ENCODE results near the gene SYNE1. TPM values are rescaled to one million over a fixed set of nuclear protein-coding genes. Genes with fewer than 3 reads are reported as not detected.

Gene SYNE1
- total RNA-seq, 1 donor from 2014 or later: 31.3 TPM

DNA sequence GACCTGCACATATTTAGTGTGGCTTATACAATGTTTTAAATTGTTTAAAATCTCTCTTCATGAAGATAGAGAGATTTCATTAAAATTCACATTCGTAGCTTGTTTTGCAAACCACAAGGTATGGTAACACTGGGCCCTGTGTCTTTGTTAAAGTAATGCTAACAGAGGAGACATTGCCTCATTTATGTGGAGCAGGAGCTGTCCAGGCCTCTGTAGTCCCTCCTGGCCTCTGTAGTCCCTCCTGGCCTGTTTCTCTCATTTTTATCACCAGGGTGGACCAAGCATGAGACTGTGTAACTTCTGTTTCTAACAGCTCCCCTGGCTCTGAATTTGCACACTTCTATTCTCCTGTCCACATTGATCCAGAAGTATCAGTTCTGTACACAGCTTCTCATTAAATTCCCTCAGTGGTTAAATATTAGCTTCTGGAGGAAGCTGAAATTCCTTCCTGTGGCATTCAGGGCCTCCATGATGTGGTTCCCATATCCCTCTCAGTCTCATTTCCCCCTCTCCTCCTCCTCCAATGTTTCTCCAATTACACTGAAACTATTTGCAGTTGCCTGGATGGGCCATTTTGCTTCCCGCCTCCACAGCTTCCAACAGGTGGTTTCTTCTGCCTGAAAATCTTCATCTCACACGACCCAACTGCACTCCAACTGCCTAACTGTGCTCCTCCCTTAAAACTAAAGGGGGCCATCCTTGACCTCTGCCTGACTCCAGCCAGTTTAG is 340.4 kb downstream of the SYNE1 start:
- DNase-seq (ENCODE audit: low spot score) (no peak), ATAC-seq (peak; percentile 32)

- ATAC-seq (no peak), DNase-seq (ENCODE audit: low spot score) (no peak)
These were observed 341.2 kb downstream of the SYNE1 start for GRCh38 chr6:152295920-152296319.

DNA sequence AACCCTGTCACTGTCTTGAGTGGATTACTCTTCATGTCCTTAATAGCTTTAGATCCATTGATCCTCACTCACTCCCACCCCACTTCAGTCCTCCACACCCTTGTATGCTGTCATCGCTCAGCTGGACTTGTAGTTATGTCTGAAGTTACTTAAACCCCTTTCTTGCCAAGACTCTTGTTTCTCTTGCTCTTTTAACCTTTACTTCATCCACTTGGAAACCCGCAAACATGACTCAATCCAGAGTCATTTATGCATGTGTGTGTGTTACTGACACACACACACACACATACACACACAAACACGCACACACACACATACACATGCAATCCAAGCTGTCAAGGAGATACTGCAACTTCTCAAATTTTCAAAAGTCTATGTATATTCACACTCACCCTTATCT is 341.8 kb downstream of the SYNE1 start:
- ATAC-seq: no peak

GRCh38 chr6:152293404-152293803 is 343.8 kb downstream of the SYNE1 start:
- no peak for DNase-seq (ENCODE audit: low spot score)
- no peak for ATAC-seq

More for the DNA sequence above, 341.8 kb downstream of the SYNE1 start:
- no peak for DNase-seq (ENCODE audit: low spot score)

GRCh38 chr6:152292555-152292954 is 344.6 kb downstream of the SYNE1 start:
- ATAC-seq: no peak
- no peak for DNase-seq (ENCODE audit: low spot score)

- no peak for DNase-seq (ENCODE audit: low spot score)
- ATAC-seq: no peak
These were observed 346.5 kb downstream of the SYNE1 start for GRCh38 chr6:152290693-152291092.

DNA sequence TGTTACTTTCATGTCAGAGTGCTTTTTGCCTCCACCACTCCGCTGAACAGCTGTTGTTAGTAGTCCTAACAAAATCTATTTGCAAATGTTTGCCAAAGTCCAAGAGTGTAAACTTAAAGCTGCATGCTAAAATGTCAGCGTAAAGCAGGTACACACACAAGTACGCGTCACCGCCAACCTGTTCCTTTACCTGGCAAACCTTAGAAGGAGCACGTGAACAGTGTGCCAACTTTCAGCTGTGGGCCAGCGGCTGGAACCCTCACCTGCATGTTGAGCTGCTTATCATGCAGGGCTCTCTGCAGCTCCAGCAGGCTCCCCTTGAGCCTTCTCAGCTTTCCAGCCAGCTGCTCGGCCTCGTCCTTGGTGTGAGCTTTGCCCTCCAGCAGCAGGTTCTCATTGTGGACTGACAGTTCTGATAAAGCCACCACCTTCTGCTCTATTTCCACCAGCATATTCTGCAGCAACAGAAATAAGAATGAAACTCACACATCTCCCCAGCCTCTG is 359.3 kb downstream of the SYNE1 start:
- ATAC-seq (peak; percentile 93), DNase-seq (ENCODE audit: low spot score) (peak; percentile 87)

GRCh38 chr6:152273638-152274037 is 363.5 kb downstream of the SYNE1 start:
- DNase-seq (ENCODE audit: low spot score) (no peak), ATAC-seq (no peak)

DNA sequence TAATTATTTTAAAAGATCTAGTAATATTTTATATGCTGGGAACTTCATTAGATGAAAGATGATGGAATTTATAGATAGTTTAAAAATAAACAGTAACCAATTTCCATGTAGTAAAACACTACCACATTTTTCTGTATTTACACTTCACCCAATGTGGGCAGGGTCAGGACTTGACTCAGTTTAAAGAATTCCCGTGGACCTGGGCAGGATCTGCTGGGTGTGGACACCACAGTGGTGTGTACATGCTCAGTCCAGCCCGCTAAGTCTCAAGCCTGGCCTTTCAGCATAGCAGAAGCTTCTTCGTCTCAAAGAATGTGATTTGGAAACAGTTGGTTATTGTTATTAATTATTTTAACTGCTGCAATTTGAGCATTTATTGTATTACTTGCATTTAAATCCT is 364.2 kb downstream of the SYNE1 start:
- no peak for ATAC-seq
- no peak for DNase-seq (ENCODE audit: low spot score)

DNA sequence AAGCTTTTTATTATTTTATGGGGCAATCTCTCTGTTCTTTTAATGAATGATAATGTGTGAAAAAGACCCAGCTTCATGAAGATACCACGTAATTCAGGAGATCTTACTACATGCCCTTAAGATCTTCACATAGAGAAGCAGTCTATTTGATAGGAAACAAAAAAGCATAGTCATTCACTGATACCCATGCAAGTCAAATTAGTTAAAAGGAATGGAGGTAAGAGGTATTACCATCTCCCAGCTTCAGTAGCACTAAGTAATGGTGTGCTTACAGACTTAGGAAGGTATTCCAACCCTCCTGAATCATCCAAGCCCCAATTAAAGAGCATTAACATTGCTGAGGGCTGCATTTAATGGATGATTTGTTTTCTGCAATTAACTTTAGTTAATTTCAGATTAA is 364.7 kb downstream of the SYNE1 start:
- no peak for DNase-seq (ENCODE audit: low spot score)
- no peak for ATAC-seq

DNA sequence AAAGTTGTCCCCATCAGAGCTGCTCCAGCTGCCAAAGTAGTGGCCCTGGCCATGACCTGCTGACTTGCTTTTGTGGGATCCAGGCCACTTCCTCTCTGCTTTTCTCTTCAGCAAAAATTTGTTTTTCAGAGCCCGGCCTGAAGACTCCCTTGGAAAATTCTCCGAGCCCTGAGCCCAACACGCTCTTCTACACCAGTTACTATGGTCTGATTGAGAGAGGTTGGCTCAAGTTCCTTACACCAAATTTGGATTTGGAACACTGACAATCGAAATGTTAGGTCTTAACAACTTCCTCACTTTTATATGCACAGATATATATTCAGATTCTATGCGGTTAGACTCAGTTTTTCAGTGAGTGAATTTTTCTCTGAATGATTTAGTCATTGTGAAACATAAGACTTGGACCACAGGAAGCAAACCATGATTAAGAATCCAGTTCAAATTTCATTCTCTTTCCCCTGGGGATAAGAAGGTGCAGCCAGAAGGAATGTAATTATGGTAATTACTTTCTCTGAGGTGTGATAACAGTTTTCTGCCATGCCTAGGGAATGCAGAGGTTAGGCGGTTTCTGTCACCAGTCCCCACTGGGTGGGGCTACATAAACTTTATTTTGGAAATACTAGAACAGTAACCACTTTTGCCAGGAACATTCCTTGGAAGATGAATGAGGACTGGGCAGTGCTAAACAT is 365.2 kb downstream of the SYNE1 start:
- ATAC-seq: peak; percentile 31
- no peak for DNase-seq (ENCODE audit: low spot score)

- no peak for DNase-seq (ENCODE audit: low spot score)
- no peak for ATAC-seq
These were observed 366.7 kb downstream of the SYNE1 start for GRCh38 chr6:152270301-152270925.

GRCh38 chr6:152268846-152269442 is 368.2 kb downstream of the SYNE1 start:
- ATAC-seq (no peak), DNase-seq (ENCODE audit: low spot score) (no peak)

DNA sequence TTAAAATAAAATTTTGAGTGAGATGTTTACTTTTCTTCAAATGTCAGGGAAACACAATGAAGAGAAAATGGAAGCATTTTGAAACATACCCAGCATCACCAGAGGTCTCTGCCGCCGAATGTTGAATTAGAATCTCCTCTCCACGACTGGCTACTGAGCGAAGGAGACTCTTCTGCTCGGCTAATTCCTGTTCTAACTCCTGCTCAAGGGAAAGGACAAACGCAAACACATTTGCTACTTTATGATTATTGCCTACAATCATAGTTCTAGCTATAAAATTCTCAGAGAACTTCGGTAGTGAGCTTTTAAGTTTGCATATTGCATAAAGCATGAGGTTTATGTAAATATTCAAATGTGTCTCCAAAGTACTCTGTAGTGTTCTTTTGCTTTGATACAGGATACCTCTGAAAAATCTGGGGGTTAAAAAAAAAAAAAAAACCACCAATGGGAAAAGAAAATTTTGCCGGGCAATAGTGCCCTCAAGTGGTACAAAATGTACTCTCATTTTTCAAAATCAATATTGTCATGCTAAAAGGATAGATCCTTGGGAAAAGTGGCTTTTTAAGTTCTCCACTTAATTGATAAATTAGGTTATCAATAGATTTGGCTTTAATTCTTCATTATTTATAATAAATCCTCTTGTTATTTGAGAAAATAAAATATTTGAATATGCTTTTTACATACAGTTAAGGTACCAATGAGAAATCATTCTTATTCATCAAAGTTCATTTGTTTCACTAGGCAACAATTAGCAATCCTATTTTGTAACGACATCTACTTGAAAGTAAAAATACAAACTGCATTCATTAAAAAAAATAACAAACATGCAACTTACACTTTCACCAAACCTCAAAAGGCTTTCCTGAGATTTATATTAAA is 369.0 kb downstream of the SYNE1 start:
- ATAC-seq: peak; percentile 50
- DNase-seq (ENCODE audit: low spot score): no peak

DNA sequence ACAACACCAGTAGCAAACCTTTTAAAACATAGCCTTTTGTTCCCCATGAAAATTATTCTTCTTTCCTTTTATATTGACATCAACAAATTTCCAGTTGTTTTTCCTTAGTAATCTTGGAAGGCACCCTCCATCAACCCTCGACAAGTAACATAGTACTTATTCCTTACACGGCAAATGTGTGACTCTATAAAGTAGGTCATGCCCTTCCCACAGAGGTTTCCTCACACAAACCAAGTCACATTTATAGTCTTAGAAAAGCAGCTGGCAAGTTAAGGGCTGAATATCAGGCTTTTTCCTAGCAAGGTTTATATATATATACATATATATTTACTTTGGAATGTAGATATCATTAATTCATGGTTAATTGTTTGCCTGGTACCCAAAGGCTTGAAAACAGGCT is 371.5 kb downstream of the SYNE1 start:
- ATAC-seq (no peak), DNase-seq (ENCODE audit: low spot score) (no peak)

GRCh38 chr6:152263582-152263981 is 373.6 kb downstream of the SYNE1 start:
- no peak for ATAC-seq

GRCh38 chr6:152261179-152261578 is 376.0 kb downstream of the SYNE1 start:
- no peak for ATAC-seq

More at GRCh38 chr6:152263582-152263981, 373.6 kb downstream of the SYNE1 start:
- DNase-seq (ENCODE audit: low spot score): no peak

DNA sequence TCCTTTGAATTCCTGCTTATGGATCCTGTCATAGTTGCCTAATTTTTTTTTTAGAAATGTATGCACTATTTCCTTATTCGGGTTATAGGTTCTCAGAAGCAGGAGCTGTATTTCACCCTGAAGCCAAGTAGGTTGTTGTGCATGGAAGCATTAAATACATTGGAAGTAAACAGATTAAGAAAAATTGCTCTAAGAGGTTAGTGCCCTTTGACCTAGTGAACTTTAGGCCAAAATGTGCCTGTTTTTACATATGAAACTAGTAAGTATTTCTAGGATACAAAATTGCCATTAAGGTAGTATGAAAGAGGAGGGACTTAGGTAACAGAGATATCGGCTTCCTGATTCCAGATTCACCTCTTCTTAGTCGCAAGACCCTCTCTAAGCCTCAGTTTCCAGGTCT is 377.9 kb downstream of the SYNE1 start:
- no peak for ATAC-seq

More at GRCh38 chr6:152261179-152261578, 376.0 kb downstream of the SYNE1 start:
- no peak for DNase-seq (ENCODE audit: low spot score)

GRCh38 chr6:152257581-152257980 is 379.6 kb downstream of the SYNE1 start:
- no peak for ATAC-seq

More for the DNA sequence above, 377.9 kb downstream of the SYNE1 start:
- no peak for DNase-seq (ENCODE audit: low spot score)

GRCh38 chr6:152250127-152250526 is 387.0 kb downstream of the SYNE1 start:
- ATAC-seq: no peak
- DNase-seq (ENCODE audit: low spot score): no peak

More at GRCh38 chr6:152257581-152257980, 379.6 kb downstream of the SYNE1 start:
- DNase-seq (ENCODE audit: low spot score): no peak
